ENCODE data around the gene RNF212B. TPM values are rescaled to one million over a fixed set of nuclear protein-coding genes. Genes with fewer than 3 reads are reported as not detected.

RNF212B gene
- total and polyA plus RNA-seq, 2 of the 13 experiments (the other 11 are each of a cell fraction or from before 2014, with no cell fraction given): 0.05 TPM; not detected in 1

DNA sequence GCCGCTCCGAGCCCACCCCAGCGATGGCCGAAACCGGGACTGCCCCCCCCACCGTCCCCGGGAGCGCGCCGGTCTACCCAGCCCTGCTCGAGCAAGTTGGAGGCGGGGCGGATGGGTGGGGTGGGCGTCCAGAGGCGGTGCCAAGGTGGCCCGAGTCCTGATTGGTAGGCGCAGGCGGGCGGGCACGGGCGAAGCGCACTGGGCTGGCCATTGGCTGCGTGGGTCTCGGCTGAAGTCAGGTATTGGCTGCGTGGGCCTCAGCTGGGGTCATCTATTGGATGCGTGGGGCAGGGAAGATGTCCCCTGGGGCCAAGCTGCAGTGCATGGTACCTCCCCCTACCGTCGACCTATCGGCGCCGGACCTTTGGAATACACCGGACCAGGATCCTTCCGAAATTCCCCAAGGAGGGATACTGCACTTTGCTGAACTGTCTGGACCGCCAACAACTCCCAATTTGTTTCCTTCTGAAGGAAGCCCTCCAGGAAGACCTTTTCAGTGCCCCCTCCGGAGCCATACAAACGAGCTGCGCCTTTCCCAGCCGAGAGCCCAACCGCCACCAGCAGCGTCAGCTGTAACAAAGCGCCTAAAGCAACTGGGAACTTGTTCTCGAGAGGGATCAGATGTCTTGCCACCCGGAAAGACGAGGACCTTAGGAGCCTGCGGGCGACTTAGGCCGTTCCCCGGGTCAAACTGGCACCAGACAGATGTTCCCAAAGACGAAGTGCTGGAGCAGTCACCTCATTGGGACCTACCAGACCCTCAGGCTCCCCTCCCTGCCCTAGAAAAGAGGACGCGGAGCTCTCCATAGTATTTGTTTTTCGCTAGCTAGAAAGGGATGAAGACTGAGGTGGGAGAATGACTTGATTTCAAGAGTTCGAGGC, 48.5 kb downstream of the RNF212B start, which contains the start of gene HOMEZ (continued):
- TF ChIP-seq MTA1 (CRISPR knock-in tag; IDR thresholded peaks at IDR 0.05; ENCODE audit: borderline replicate concordance) (peak; percentile 89; the same call in 1 of the 2 replicates), HOXD1 (CRISPR knock-in tag; IDR thresholded peaks at IDR 0.05) (peak; percentile 93), RCOR2 (CRISPR knock-in tag; IDR thresholded peaks at IDR 0.05) (no peak), KLF12 (CRISPR knock-in tag; IDR thresholded peaks at IDR 0.05; ENCODE audit: borderline replicate concordance) (peak; percentile 92), IRF2 (CRISPR knock-in tag; IDR thresholded peaks at IDR 0.05) (peak; percentile 80), BHLHE40 (IDR thresholded peaks at IDR 0.05; ENCODE audit: low read length) (peak; percentile 84), ZFP41 (CRISPR knock-in tag; IDR thresholded peaks at IDR 0.05; ENCODE audit: borderline replicate concordance) (no peak; the same call in 1 of the 2 replicates), AKAP8 (CRISPR knock-in tag; IDR thresholded peaks at IDR 0.05) (no peak; the same call in none of the 2 replicates), ZNF33B (CRISPR knock-in tag; IDR thresholded peaks at IDR 0.05) (peak; percentile 91; the same call in 1 of the 2 replicates), ZNF180 (CRISPR knock-in tag; IDR thresholded peaks at IDR 0.05; ENCODE audit: borderline replicate concordance, low read depth) (no peak; the same call in 1 of the 2 replicates), TSC22D2 (CRISPR knock-in tag; IDR thresholded peaks at IDR 0.05; ENCODE audit: borderline replicate concordance) (peak; percentile 20), MAZ (IDR thresholded peaks at IDR 0.05; ENCODE audit: borderline replicate concordance, low read depth, low read length) (0 out of 2 replicates have a peak, but pooled peaks have one; percentile 88), MAZ (CRISPR knock-in tag; IDR thresholded peaks at IDR 0.05; ENCODE audit: low read depth) (peak; percentile 93), TP53 (CRISPR knock-in tag; conservative IDR thresholded peaks at IDR 0.05) (no peak), PRDM15 (CRISPR knock-in tag; IDR thresholded peaks at IDR 0.05) (peak; percentile 61; the same call in 1 of the 2 replicates), ZNF337 (CRISPR knock-in tag; IDR thresholded peaks at IDR 0.05; ENCODE audit: borderline replicate concordance, low read depth) (no peak), ARID2 (CRISPR knock-in tag; IDR thresholded peaks at IDR 0.05; ENCODE audit: borderline replicate concordance) (no peak), STAG1 (CRISPR knock-in tag; IDR thresholded peaks at IDR 0.05) (no peak), POLR2A (IDR thresholded peaks at IDR 0.05; ENCODE audit: insufficient read depth in 1 of 2, low read depth in 2 of 2, low read length in 2 of 2) (peak in 1 of 2 experiments; percentile 93; a peak in 2 of 4 replicates), JARID2 (CRISPR knock-in tag; IDR thresholded peaks at IDR 0.05; ENCODE audit: insufficient replicate concordance) (no peak), ARID5B (CRISPR knock-in tag; IDR thresholded peaks at IDR 0.05) (peak; percentile 63), PAX8 (CRISPR knock-in tag; IDR thresholded peaks at IDR 0.05; ENCODE audit: borderline replicate concordance) (0 out of 2 replicates have a peak, but pooled peaks have one; percentile 58)

All from HepG2 (cell line).